ENCODE data around the gene LDB3.
A peak's percentile ranks its signal among the peaks of the same experiment; 100 is the strongest.

The LDB3 gene

GRCh38 chr10:86681047-86681446, 12.7 kb downstream of the LDB3 start:
- H3K4me3 ChIP-seq (ENCODE audit: low read length) = no peak overlapping the region
- DNase-seq (ENCODE audit: low read depth) = no peak
- TF ChIP-seq, protein P1, sequence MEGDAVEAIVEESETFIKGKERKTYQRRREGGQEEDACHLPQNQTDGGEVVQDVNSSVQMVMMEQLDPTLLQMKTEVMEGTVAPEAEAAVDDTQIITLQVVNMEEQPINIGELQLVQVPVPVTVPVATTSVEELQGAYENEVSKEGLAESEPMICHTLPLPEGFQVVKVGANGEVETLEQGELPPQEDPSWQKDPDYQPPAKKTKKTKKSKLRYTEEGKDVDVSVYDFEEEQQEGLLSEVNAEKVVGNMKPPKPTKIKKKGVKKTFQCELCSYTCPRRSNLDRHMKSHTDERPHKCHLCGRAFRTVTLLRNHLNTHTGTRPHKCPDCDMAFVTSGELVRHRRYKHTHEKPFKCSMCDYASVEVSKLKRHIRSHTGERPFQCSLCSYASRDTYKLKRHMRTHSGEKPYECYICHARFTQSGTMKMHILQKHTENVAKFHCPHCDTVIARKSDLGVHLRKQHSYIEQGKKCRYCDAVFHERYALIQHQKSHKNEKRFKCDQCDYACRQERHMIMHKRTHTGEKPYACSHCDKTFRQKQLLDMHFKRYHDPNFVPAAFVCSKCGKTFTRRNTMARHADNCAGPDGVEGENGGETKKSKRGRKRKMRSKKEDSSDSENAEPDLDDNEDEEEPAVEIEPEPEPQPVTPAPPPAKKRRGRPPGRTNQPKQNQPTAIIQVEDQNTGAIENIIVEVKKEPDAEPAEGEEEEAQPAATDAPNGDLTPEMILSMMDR (conservative IDR thresholded peaks at IDR 0.05; ENCODE audit: low read depth, low read length) = no peak

DNA sequence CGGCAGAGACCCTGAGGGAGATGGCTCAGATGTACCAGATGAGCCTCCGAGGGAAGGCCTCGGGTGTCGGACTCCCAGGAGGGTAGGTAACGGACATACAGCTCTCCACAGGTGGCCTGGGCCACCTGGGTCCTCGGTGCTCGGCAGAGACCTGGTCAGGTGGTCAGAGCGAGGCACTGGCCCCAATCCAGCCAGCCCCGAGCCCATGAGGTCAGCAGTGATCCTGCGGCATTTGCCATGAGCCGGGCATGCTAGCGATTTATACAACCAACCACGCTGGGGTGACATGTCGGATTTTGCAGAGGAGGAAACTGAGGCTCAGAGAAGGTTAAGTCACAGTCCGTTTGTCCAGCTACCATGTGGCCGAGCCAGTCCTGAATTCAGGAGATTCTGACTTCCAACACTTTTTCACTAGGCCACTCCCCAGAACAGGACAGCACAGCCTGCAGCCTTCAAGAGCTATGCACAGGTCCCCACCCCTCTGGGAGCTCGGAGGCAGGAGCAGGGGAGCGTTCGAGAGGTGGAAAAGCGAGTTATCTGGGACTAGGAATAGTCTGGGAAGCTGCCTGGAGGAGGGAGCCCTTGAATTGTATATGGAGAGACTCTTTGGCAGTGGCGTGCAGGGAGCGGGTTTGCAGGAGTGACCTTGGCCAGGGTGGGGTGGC, 13.5 kb downstream of the LDB3 start:
- TF ChIP-seq, protein P1 (conservative IDR thresholded peaks at IDR 0.05; ENCODE audit: low read depth, low read length) = no peak
- DNase-seq (ENCODE audit: low read depth) = no peak
- H3K4me3 ChIP-seq (ENCODE audit: low read length) = no peak overlapping the region

DNA sequence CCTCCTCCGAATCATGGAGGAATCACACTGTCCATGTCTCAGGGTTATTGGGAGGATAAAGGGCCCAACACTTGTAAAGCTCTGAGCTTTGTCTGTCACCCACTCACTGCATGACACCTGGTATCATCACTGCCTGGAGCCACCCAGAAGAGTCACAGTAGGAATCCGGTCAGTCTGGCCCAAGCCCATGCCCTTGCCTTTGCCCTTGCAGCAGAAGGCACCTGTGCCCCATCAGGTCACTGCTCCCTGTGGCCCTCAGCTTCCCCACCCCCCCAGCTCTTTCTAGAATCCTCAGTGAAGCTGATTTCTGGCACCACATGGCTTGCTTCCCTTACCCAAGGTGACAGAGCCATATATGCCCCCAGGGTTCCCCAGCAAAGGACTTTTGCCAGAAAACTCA, 14.4 kb downstream of the LDB3 start:
- DNase-seq (ENCODE audit: low read depth) = no peak
- TF ChIP-seq, protein P1 (conservative IDR thresholded peaks at IDR 0.05; ENCODE audit: low read depth, low read length) = no peak
- no peak overlapping the region for H3K4me3 ChIP-seq (ENCODE audit: low read length)

DNA sequence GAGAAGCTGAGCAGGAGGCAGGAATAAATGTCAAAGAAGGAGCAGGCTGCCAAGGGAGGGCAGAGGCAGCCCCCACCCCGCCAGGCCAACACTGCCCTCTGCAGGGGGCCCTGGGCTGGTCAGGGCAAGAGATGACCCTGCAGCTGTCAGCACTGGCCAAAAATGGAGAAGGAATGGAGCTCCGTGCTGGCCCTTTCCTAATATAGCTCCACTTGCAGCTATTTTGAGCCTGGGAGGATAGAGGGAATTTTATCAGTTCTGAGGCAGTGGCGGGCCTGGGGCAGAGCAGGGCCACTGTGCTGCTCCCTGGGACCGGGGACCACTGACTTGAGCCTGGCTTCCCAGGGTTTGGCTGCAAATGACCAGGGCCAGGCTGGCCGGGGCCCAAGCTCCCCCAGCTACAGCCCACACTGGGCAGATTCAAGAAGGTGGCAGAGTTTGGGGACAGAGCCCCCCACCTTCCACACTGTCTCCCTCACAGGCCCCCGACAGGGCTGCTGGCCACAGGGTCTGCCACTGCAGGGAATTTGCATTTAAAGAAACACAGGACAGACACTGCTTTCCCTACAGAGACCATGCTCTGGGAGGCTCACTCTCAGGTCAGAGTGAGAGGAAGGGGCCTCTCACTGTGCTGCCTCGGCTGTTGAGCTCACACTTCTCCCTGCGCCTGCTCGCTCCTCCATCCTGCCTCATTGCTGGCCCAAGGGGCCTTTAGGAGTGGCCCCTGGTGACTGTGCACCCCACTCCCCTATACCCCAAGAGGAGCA, 16.2 kb downstream of the LDB3 start:
- no peak for DNase-seq (ENCODE audit: low read depth)
- H3K4me3 ChIP-seq (ENCODE audit: low read length) = no peak overlapping the region
- TF ChIP-seq, protein P1 (conservative IDR thresholded peaks at IDR 0.05; ENCODE audit: low read depth, low read length) = peak; percentile 57

- no peak overlapping the region for H3K4me3 ChIP-seq (ENCODE audit: low read length)
- no peak for DNase-seq (ENCODE audit: low read depth)
- TF ChIP-seq, protein P1 (conservative IDR thresholded peaks at IDR 0.05; ENCODE audit: low read depth, low read length) = no peak
Observed at GRCh38 chr10:86685416-86685815, 17.1 kb downstream of the LDB3 start.

GRCh38 chr10:86685893-86686632, 17.8 kb downstream of the LDB3 start:
- TF ChIP-seq, protein P1 (conservative IDR thresholded peaks at IDR 0.05; ENCODE audit: low read depth, low read length) = no peak
- DNase-seq (ENCODE audit: low read depth) = no peak

More at GRCh38 chr10:86685893-86686632, 17.8 kb downstream of the LDB3 start:
- no peak overlapping the region for H3K4me3 ChIP-seq (ENCODE audit: low read length)
